SK-N-SH (cell line): Measurements from ENCODE around the gene EFTUD2. TPM values are rescaled to one million over a fixed set of nuclear protein-coding genes. Genes with fewer than 3 reads are reported as not detected.
A peak's percentile ranks its signal among the peaks of the same experiment; 100 is the strongest.

ENCODE experiments used
- CTCF ChIA-PET: fragments of 300-600, 350-600 bp; formaldehyde crosslinking; extraction: SDS; loops from one replicate; lab custom pipeline; 2021; lab: Yijun Ruan, JAX
- POLR2A ChIA-PET: fragments of 350-600 bp; sonication (Branson Sonifier 250); formaldehyde crosslinking; extraction: SDS; loops from one replicate; lab custom pipeline; 2020; ENCODE audit warnings: antibody characterized with exemption, inconsistent platforms; lab: Yijun Ruan, JAX
- DNase-seq: peaks from one replicate; pipeline ENCODE4 v3.0.0; 2012
- H2AFZ ChIP-seq: fragments of 200-600 bp; sonication (generic); 2 replicates; pipeline ENCODE4 v1.8.1; 2016; ENCODE audit warnings: antibody characterized with exemption, mild to moderate bottlenecking, low read depth
- H3F3A ChIP-seq: fragments of 200-600 bp; sonication (generic); replicated peaks from 2 replicates; pipeline ENCODE3; 2016; ENCODE audit warnings: antibody characterized with exemption, mild to moderate bottlenecking; ENCODE audit not compliant: insufficient read depth
- H3K27ac ChIP-seq, 2 experiments: fragments of 200-500 bp in 1 of 2; fragments of 200-600 bp in 1 of 2; sonication (Bioruptor generic) in 1 of 2; sonication (generic), shearing (Covaris generic) in 1 of 2; 2 replicates each; pipeline versions ENCODE4 v1.5.1 to v1.6.1; 2014 to 2016; ENCODE audit warnings: low read depth in 2 of 2, inconsistent platforms in 1 of 2, low read length in 1 of 2, mild to moderate bottlenecking in 1 of 2, mixed read lengths in 1 of 2
- H3K27me3 ChIP-seq: fragments of 200-600 bp; sonication (generic), shearing (Covaris generic); 2 replicates; pipeline ENCODE4 v1.6.1; 2016; ENCODE audit warnings: mixed run types; ENCODE audit not compliant: insufficient read depth
- H3K36me3 ChIP-seq, 2 experiments: fragments of 200-500 bp in 1 of 2; fragments of 200-600 bp in 1 of 2; sonication (Bioruptor generic) in 1 of 2; sonication (generic) in 1 of 2; replicated peaks in 1 of 2; 2 replicates each; pipeline versions ENCODE3 to v1.5.1; 2014 to 2016; ENCODE audit warnings: low read length in 1 of 2, mild to moderate bottlenecking in 1 of 2; ENCODE audit not compliant: insufficient read depth in 2 of 2, control insufficient read depth in 1 of 2
- H3K4me1 ChIP-seq, 2 experiments: fragments of 200-500 bp in 1 of 2; fragments of 200-600 bp in 1 of 2; sonication (Bioruptor generic) in 1 of 2; sonication (generic), shearing (Covaris generic) in 1 of 2; 2 replicates each; pipeline versions ENCODE4 v1.5.1 to v1.6.1; 2014 to 2016; ENCODE audit warnings: low read depth in 1 of 2, low read length in 1 of 2, mixed run types in 1 of 2; ENCODE audit not compliant: insufficient read depth in 2 of 2, control insufficient read depth in 1 of 2
- H3K4me2 ChIP-seq: fragments of 200-600 bp; sonication (generic), shearing (Covaris generic); 2 replicates; pipeline ENCODE4 v1.6.1; 2017; ENCODE audit warnings: mixed run types
- H3K4me3 ChIP-seq, 2 experiments: fragments of 200-500 bp in 1 of 2; fragments of 200-600 bp in 1 of 2; sonication (Bioruptor generic) in 1 of 2; sonication (generic), shearing (Covaris generic) in 1 of 2; 2 replicates each; pipeline versions ENCODE4 v1.5.1 to v1.8.1; 2014 to 2016; ENCODE audit warnings: low read depth in 2 of 2, inconsistent platforms in 1 of 2, low read length in 1 of 2, mild to moderate bottlenecking in 1 of 2, mixed read lengths in 1 of 2, moderate library complexity in 1 of 2
- H3K79me2 ChIP-seq: fragments of 200-600 bp; sonication (generic); 2 replicates; pipeline ENCODE4 v1.8.1; 2017; ENCODE audit warnings: mild to moderate bottlenecking; ENCODE audit not compliant: insufficient read depth
- H3K9ac ChIP-seq: fragments of 200-600 bp; sonication (generic); 2 replicates; pipeline ENCODE4 v1.6.1; 2017; ENCODE audit warnings: mixed run types
- H3K9me2 ChIP-seq: fragments of 200-600 bp; sonication (generic); 2 replicates; pipeline ENCODE4 v1.6.1; 2017; ENCODE audit warnings: mixed run types
- H3K9me3 ChIP-seq: fragments of 200-600 bp; sonication (generic); 2 replicates; pipeline ENCODE4 v1.6.1; 2017; ENCODE audit warnings: mixed run types, mild to moderate bottlenecking, moderate library complexity
- H4K20me1 ChIP-seq: fragments of 200-600 bp; sonication (generic); 2 replicates; pipeline ENCODE4 v1.6.1; 2017; ENCODE audit warnings: mild to moderate bottlenecking, mixed run types; ENCODE audit not compliant: insufficient read depth
- CHD2 ChIP-seq: fragments of 150-350 bp; IDR thresholded peaks from 2 replicates; pipeline ENCODE4 v1.6.1; 2018; ENCODE audit warnings: low read length; ENCODE audit not compliant: partially characterized antibody
- ELF1 ChIP-seq: IDR thresholded peaks from 2 replicates; pipeline ENCODE4 v1.4.0; 2012
- EP300 ChIP-seq, 2 experiments: IDR thresholded peaks; 2 replicates each; pipeline versions ENCODE4 v1.4.0 to v1.6.1; 2012; ENCODE audit warnings: borderline replicate concordance in 1 of 2, low read depth in 1 of 2, low read length in 1 of 2
- EZH2phosphoT487 ChIP-seq: fragments of 200-600 bp; sonication (generic); IDR thresholded peaks from 2 replicates; pipeline ENCODE4 v1.6.1; 2017; ENCODE audit warnings: low read depth, mixed run types, mild to moderate bottlenecking, antibody characterized with exemption, moderate library complexity, borderline replicate concordance
- FOXJ3 ChIP-seq: sonication (generic); formaldehyde crosslinking; IDR thresholded peaks from 2 replicates; pipeline ENCODE4 v1.5.1; 2020; ENCODE audit warnings: mild to moderate bottlenecking, missing genetic modification reagents
- GABPA ChIP-seq: IDR thresholded peaks from 2 replicates; pipeline ENCODE4 v1.4.0; 2012; ENCODE audit warnings: low read depth, mild to moderate bottlenecking
- GATA2 ChIP-seq: sonication (generic); formaldehyde crosslinking; IDR thresholded peaks from 2 replicates; pipeline ENCODE4 v1.5.0; 2020; ENCODE audit warnings: mild to moderate bottlenecking, missing genetic modification reagents
- JUND ChIP-seq: IDR thresholded peaks from 2 replicates; pipeline ENCODE4 v1.4.0; 2012
- NFIC ChIP-seq: IDR thresholded peaks from 2 replicates; pipeline ENCODE4 v1.4.0; 2012; ENCODE audit warnings: borderline replicate concordance
- NRF1 ChIP-seq: IDR thresholded peaks from 2 replicates; pipeline ENCODE4 v1.6.1; 2012; ENCODE audit warnings: low read depth, mild to moderate bottlenecking, low read length
- POLR2AphosphoS5 ChIP-seq: IDR thresholded peaks from 2 replicates; pipeline ENCODE4 v1.6.1; 2012; ENCODE audit warnings: low read depth, low read length
- RCOR1 ChIP-seq: fragments of 150-350 bp; IDR thresholded peaks from 2 replicates; pipeline ENCODE4 v1.6.1; 2017; ENCODE audit warnings: antibody characterized with exemption, low read length
- RFX5 ChIP-seq: IDR thresholded peaks from 2 replicates; pipeline ENCODE4 v1.6.1; 2012; ENCODE audit warnings: mild to moderate bottlenecking, improper control_type of control experiment, low read length
- SMC3 ChIP-seq: IDR thresholded peaks from 2 replicates; pipeline ENCODE4 v1.6.1; 2012; ENCODE audit warnings: low read depth, low read length, improper control_type of control experiment
- TCF12 ChIP-seq: IDR thresholded peaks from 2 replicates; pipeline ENCODE4 v1.4.0; 2012
- WGBS: methylation state at CpG from one replicate; pipeline ENCODE4 v1.1.6; 2017; ENCODE audit warnings: low lambda C conversion rate; 5-methylcytosine and 5-hydroxymethylcytosine counted together
- polyA plus RNA-seq, 3 experiments: library from polyadenylated mRNA; depleted of rRNA; stranded (reverse); fragments of >200 nt; gene quantifications; 2 replicates each; pipeline ENCODE4 v1.2.3, GENCODE V29; 2012
- TF ChIP-seq, protein P1 (sequence below): IDR thresholded peaks from 2 replicates; pipeline ENCODE4 v1.4.0; 2012; ENCODE audit warnings: low read depth
- TF ChIP-seq, protein P2 (sequence below): IDR thresholded peaks from 2 replicates; pipeline ENCODE4 v1.6.1; 2012; ENCODE audit warnings: mild to moderate bottlenecking, low read depth, low read length, moderate library complexity
- TF ChIP-seq, protein P3 (sequence below): fragments of 150-350 bp; IDR thresholded peaks from 2 replicates; pipeline ENCODE4 v1.6.1; 2017; ENCODE audit warnings: antibody characterized with exemption, low read length, low read depth, borderline replicate concordance
- TF ChIP-seq, protein P4 (sequence below): IDR thresholded peaks from 2 replicates; pipeline ENCODE4 v1.4.0; 2012; ENCODE audit warnings: low read depth, borderline replicate concordance
- TF ChIP-seq, protein P5 (sequence below): IDR thresholded peaks from 2 replicates; pipeline ENCODE4 v1.4.0; 2012; ENCODE audit warnings: low read depth, borderline replicate concordance
- TF ChIP-seq, protein P6 (sequence below): fragments of 150-350 bp; IDR thresholded peaks from 2 replicates; pipeline ENCODE4 v1.6.1; 2016; ENCODE audit warnings: mild to moderate bottlenecking, low read depth, low read length

EFTUD2 gene
- polyA plus RNA-seq, 1 of the 3 experiments (the other 2 are of a cell fraction) = 82.9 TPM

DNA sequence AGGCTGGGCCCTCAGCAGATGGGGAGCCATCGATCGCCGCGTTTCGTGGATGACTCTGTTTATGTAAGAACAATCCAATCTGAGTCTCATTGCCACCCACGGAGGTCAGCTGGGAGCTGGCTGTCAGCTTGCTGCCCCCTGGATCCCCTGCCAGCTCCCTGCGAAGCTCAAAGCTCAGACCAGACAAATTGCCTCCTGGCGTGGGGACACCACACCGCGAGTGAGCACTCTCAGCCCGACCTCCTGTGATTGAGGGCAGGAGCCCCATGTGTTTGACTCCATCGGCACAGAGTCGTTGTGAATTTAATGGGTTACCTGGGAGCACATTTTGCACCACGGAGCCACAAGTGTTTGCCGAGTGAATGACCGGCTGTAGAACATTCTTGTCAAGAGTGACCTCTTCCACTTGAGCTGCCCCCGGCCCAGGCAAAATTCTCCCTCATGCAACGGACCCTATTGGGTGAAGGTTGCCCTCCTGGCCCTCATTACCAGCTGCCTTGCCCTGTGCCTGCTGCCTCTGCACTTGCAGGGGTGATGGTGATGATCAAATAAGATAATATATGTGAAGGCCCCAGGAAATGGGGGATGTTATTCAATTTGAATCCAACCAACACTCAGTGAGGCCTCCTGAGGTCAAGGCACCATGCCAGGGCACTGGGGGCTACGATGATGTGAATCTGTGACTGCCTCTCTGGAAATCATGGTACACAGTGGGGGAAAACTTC, 23.7 kb upstream of the EFTUD2 start:
- CTCF ChIA-PET = interaction anchor here (0.8 to 17.2 kb wide), 10 partner anchors 10 to 213 kb away, joined by 3 to 433 read pairs (median 6); partner anchors contain the start of genes ACBD4 and PLCD3
- peaks cover 0 to 34% of the 10 kb centered on the region in 2 experiments; a peak in 1 of 4 replicates for H3K4me1 ChIP-seq
- TF ChIP-seq RFX5 (no peak), EP300 (IDR thresholded peaks at IDR 0.05; ENCODE audit: borderline replicate concordance in 1 of 2, low read depth in 1 of 2, low read length in 1 of 2) (peak in 1 of 2 experiments; percentile 63; a peak in 2 of 4 replicates), RCOR1 (peak; percentile 61), ELF1 (no peak), EZH2phosphoT487 (no peak), NFIC (no peak), NRF1 (no peak), FOXJ3 (CRISPR knock-in tag) (0 out of 2 replicates have a peak, but pooled peaks have one; percentile 50), GATA2 (CRISPR knock-in tag) (peak; percentile 81), CHD2 (no peak), POLR2AphosphoS5 (no peak), SMC3 (no peak), GABPA (no peak), TCF12 (no peak), JUND (no peak)
- TF ChIP-seq, protein P1, sequence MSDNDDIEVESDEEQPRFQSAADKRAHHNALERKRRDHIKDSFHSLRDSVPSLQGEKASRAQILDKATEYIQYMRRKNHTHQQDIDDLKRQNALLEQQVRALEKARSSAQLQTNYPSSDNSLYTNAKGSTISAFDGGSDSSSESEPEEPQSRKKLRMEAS = no peak
- TF ChIP-seq, protein P2, sequence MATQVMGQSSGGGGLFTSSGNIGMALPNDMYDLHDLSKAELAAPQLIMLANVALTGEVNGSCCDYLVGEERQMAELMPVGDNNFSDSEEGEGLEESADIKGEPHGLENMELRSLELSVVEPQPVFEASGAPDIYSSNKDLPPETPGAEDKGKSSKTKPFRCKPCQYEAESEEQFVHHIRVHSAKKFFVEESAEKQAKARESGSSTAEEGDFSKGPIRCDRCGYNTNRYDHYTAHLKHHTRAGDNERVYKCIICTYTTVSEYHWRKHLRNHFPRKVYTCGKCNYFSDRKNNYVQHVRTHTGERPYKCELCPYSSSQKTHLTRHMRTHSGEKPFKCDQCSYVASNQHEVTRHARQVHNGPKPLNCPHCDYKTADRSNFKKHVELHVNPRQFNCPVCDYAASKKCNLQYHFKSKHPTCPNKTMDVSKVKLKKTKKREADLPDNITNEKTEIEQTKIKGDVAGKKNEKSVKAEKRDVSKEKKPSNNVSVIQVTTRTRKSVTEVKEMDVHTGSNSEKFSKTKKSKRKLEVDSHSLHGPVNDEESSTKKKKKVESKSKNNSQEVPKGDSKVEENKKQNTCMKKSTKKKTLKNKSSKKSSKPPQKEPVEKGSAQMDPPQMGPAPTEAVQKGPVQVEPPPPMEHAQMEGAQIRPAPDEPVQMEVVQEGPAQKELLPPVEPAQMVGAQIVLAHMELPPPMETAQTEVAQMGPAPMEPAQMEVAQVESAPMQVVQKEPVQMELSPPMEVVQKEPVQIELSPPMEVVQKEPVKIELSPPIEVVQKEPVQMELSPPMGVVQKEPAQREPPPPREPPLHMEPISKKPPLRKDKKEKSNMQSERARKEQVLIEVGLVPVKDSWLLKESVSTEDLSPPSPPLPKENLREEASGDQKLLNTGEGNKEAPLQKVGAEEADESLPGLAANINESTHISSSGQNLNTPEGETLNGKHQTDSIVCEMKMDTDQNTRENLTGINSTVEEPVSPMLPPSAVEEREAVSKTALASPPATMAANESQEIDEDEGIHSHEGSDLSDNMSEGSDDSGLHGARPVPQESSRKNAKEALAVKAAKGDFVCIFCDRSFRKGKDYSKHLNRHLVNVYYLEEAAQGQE = no peak
- TF ChIP-seq, protein P3, sequence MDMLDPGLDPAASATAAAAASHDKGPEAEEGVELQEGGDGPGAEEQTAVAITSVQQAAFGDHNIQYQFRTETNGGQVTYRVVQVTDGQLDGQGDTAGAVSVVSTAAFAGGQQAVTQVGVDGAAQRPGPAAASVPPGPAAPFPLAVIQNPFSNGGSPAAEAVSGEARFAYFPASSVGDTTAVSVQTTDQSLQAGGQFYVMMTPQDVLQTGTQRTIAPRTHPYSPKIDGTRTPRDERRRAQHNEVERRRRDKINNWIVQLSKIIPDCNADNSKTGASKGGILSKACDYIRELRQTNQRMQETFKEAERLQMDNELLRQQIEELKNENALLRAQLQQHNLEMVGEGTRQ = no peak
- TF ChIP-seq, protein P4, sequence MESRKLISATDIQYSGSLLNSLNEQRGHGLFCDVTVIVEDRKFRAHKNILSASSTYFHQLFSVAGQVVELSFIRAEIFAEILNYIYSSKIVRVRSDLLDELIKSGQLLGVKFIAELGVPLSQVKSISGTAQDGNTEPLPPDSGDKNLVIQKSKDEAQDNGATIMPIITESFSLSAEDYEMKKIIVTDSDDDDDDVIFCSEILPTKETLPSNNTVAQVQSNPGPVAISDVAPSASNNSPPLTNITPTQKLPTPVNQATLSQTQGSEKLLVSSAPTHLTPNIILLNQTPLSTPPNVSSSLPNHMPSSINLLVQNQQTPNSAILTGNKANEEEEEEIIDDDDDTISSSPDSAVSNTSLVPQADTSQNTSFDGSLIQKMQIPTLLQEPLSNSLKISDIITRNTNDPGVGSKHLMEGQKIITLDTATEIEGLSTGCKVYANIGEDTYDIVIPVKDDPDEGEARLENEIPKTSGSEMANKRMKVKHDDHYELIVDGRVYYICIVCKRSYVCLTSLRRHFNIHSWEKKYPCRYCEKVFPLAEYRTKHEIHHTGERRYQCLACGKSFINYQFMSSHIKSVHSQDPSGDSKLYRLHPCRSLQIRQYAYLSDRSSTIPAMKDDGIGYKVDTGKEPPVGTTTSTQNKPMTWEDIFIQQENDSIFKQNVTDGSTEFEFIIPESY = no peak
- TF ChIP-seq, protein P5, sequence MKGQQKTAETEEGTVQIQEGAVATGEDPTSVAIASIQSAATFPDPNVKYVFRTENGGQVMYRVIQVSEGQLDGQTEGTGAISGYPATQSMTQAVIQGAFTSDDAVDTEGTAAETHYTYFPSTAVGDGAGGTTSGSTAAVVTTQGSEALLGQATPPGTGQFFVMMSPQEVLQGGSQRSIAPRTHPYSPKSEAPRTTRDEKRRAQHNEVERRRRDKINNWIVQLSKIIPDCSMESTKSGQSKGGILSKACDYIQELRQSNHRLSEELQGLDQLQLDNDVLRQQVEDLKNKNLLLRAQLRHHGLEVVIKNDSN = no peak
- TF ChIP-seq, protein P6, sequence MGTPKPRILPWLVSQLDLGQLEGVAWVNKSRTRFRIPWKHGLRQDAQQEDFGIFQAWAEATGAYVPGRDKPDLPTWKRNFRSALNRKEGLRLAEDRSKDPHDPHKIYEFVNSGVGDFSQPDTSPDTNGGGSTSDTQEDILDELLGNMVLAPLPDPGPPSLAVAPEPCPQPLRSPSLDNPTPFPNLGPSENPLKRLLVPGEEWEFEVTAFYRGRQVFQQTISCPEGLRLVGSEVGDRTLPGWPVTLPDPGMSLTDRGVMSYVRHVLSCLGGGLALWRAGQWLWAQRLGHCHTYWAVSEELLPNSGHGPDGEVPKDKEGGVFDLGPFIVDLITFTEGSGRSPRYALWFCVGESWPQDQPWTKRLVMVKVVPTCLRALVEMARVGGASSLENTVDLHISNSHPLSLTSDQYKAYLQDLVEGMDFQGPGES = no peak
- TF ChIP-seq, all 33 proteins: peak for 4
- Histone ChIP-seq H3K9ac (no peak overlapping the region), H2AFZ (no peak overlapping the region), H3K9me2 (no peaks in the 10 kb centered on the region), H3K9me3 (no peaks in the 10 kb centered on the region), H4K20me1 (no peaks in the 10 kb centered on the region), H3K4me2 (no peak overlapping the region), H3K27ac (peak overlapping the region in 1 of 2 experiments; percentile 60; a peak in 2 of 4 replicates), H3F3A (peaks cover 12% of the 10 kb centered on the region), H3K4me3 (no peak overlapping the region), H3K79me2 (no peaks in the 10 kb centered on the region), H3K27me3 (no peaks in the 10 kb centered on the region), H3K36me3 (peaks cover 0 to 11% of the 10 kb centered on the region in 2 experiments)
- WGBS = 75% methylated on average over 19 of the region's 19 CpGs
- POLR2A ChIA-PET = interaction anchor here (1.6 kb wide), 1 partner anchor 109 kb away, joined by 4 read pairs; no protein-coding TSS in a partner anchor
- peak; percentile 55 for DNase-seq
